MM.1S (cell line): ENCODE measurements around the gene ALG2.

Experiments
- DNase-seq: peaks from one replicate; pipeline ENCODE4 v3.0.0-alpha.2; 2015
- H2AFZ ChIP-seq: fragments of 300-600 bp; sonication (generic); 2 replicates; pipeline ENCODE4 v1.6.0; 2016; ENCODE audit warnings: antibody characterized with exemption, low read length
- H3F3A ChIP-seq: fragments of 300-600 bp; sonication (generic); 2 replicates; pipeline ENCODE4 v1.6.1; 2016; ENCODE audit warnings: mild to moderate bottlenecking, antibody characterized with exemption, low read length, moderate library complexity, mixed read lengths; ENCODE audit not compliant: insufficient read depth
- H3K27ac ChIP-seq: fragments of 300-600 bp; sonication (generic); 2 replicates; pipeline ENCODE4 v1.5.1; 2016; ENCODE audit warnings: mild to moderate bottlenecking, low read length
- H3K27me3 ChIP-seq: fragments of 300-600 bp; sonication (generic); replicated peaks from 2 replicates; pipeline ENCODE4 v1.6.0; 2016; ENCODE audit warnings: low read length; ENCODE audit not compliant: insufficient read depth
- H3K36me3 ChIP-seq: fragments of 300-600 bp; sonication (generic); replicated peaks from 2 replicates; pipeline ENCODE4 v1.6.1; 2016; ENCODE audit warnings: mild to moderate bottlenecking, low read length, mixed read lengths; ENCODE audit not compliant: insufficient read depth
- H3K4me1 ChIP-seq: fragments of 300-600 bp; sonication (generic); 2 replicates; pipeline ENCODE4 v1.6.1; 2016; ENCODE audit warnings: low read length, mixed read lengths
- H3K4me2 ChIP-seq: fragments of 300-600 bp; sonication (generic); 2 replicates; pipeline ENCODE4 v1.6.0; 2016; ENCODE audit warnings: low read depth, low read length
- H3K4me3 ChIP-seq: fragments of 300-600 bp; sonication (generic); 2 replicates; pipeline ENCODE4 v1.5.1; 2016; ENCODE audit warnings: low read length, mixed read lengths
- H3K79me2 ChIP-seq: fragments of 300-600 bp; sonication (generic); 2 replicates; pipeline ENCODE4 v1.6.1; 2016; ENCODE audit warnings: mixed run types, low read length, mixed read lengths
- H3K9ac ChIP-seq: fragments of 300-600 bp; sonication (generic); 2 replicates; pipeline ENCODE4 v1.6.1; 2016; ENCODE audit warnings: low read length, mixed read lengths
- H3K9me2 ChIP-seq: fragments of 300-600 bp; sonication (generic); replicated peaks from 2 replicates; pipeline ENCODE4 v1.6.1; 2016; ENCODE audit warnings: mild to moderate bottlenecking, low read length, mixed read lengths; ENCODE audit not compliant: insufficient read depth
- H3K9me3 ChIP-seq: fragments of 300-600 bp; sonication (generic); replicated peaks from 2 replicates; pipeline ENCODE4 v1.6.1; 2016; ENCODE audit warnings: mild to moderate bottlenecking, low read length, mixed read lengths; ENCODE audit not compliant: insufficient read depth
- H4K20me1 ChIP-seq: fragments of 300-600 bp; sonication (generic); 2 replicates; pipeline ENCODE4 v1.6.1; 2016; ENCODE audit warnings: mild to moderate bottlenecking, low read length, moderate library complexity, mixed read lengths; ENCODE audit not compliant: insufficient read depth
- EZH2 ChIP-seq: fragments of 300-600 bp; sonication (generic); optimal IDR thresholded peaks from 2 replicates; pipeline ENCODE3; 2017; ENCODE audit warnings: low read depth, mild to moderate bottlenecking, antibody characterized with exemption, low read length, mixed read lengths
- EZH2phosphoT487 ChIP-seq: fragments of 300-600 bp; sonication (generic); IDR thresholded peaks from 2 replicates; pipeline ENCODE4 v1.6.1; 2018; ENCODE audit warnings: antibody characterized with exemption, low read length
- TF ChIP-seq, protein P1 (sequence below): fragments of 300-600 bp; sonication (generic); IDR thresholded peaks from 2 replicates; pipeline ENCODE4 v1.5.1; 2016; ENCODE audit warnings: antibody characterized with exemption, low read length, mixed read lengths

ALG2 gene

DNA sequence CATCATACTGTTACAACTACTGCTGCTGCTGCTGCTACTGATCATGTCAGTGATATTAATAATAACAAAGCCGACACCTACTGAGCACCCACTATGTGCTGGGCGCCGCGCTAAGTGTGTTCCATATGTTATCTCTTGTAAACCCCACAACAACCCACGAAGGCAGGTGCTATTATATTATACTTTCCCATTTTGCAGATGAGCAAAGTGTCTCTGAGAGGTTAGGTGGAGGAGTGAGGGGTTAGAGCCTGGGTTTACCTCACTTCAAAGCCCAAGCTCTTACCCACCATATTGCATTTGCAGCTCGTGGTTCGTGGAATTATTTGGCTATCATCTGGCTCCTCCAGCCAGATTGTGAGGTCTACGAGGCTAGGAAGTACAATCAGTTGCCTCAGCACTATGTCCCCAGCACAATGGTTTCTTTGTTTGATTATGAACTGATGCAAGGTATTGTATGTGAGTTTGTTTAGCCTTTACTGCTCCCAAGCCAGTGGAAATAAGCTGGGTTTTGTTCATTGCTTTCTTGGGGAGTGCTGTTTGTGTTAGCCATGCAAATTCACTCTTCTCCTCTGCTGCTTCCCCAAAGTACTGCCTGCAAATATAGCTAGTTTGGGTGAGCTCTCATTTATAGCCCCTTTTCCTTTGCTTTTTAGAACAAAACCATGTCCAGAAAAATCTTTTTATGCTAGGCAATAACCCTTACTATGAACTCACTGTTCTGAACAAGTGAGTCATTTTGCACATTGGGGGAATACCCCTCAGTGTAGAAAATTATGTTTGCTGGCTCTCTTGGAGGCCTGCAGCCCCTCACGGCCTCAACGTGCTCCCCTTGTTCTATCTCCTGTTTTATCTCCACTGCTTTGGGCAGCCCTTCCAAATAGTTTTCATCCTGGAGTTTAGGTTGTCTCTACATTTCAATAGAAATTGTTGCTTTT, 47.9 kb downstream of the ALG2 start:
- Histone ChIP-seq H3K79me2 (no peaks in the 10 kb centered on the region), H3K4me2 (no peak overlapping the region), H3K4me1 (peaks cover 7% of the 10 kb centered on the region; the same call in 1 of the 2 replicates), H3F3A (no peaks in the 10 kb centered on the region), H3K27ac (no peak overlapping the region), H3K4me3 (no peak overlapping the region), H3K9ac (no peak overlapping the region), H3K9me2 (no peaks in the 10 kb centered on the region), H3K27me3 (no peaks in the 10 kb centered on the region), H2AFZ (no peak overlapping the region), H3K36me3 (no peaks in the 10 kb centered on the region), H3K9me3 (no peaks in the 10 kb centered on the region), H4K20me1 (no peaks in the 10 kb centered on the region)
- no peak for DNase-seq
- TF ChIP-seq EZH2 (no peak), EZH2phosphoT487 (no peak)
- TF ChIP-seq, protein P1, sequence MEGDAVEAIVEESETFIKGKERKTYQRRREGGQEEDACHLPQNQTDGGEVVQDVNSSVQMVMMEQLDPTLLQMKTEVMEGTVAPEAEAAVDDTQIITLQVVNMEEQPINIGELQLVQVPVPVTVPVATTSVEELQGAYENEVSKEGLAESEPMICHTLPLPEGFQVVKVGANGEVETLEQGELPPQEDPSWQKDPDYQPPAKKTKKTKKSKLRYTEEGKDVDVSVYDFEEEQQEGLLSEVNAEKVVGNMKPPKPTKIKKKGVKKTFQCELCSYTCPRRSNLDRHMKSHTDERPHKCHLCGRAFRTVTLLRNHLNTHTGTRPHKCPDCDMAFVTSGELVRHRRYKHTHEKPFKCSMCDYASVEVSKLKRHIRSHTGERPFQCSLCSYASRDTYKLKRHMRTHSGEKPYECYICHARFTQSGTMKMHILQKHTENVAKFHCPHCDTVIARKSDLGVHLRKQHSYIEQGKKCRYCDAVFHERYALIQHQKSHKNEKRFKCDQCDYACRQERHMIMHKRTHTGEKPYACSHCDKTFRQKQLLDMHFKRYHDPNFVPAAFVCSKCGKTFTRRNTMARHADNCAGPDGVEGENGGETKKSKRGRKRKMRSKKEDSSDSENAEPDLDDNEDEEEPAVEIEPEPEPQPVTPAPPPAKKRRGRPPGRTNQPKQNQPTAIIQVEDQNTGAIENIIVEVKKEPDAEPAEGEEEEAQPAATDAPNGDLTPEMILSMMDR: no peak

GRCh38 chr9:99172124-99173091, 49.3 kb downstream of the ALG2 start:
- Histone ChIP-seq H3K4me1 (peaks cover 7% of the 10 kb centered on the region; the same call in 1 of the 2 replicates), H3K9ac (no peak overlapping the region), H3F3A (no peaks in the 10 kb centered on the region), H3K36me3 (no peaks in the 10 kb centered on the region), H3K27ac (no peak overlapping the region), H3K9me2 (no peaks in the 10 kb centered on the region), H3K9me3 (no peaks in the 10 kb centered on the region), H3K4me2 (no peak overlapping the region), H3K4me3 (no peak overlapping the region), H4K20me1 (no peaks in the 10 kb centered on the region), H3K27me3 (no peaks in the 10 kb centered on the region), H3K79me2 (no peaks in the 10 kb centered on the region), H2AFZ (no peak overlapping the region)
- TF ChIP-seq, protein P1: no peak
- TF ChIP-seq EZH2 (no peak), EZH2phosphoT487 (no peak)
- no peak for DNase-seq

- H3K4me1 ChIP-seq: peaks cover 7% of the 10 kb centered on the region; the same call in 1 of the 2 replicates
- no peak overlapping the region for H3K27ac ChIP-seq
- H3K79me2 ChIP-seq: no peaks in the 10 kb centered on the region
- no peaks in the 10 kb centered on the region for H3K9me3 ChIP-seq
- TF ChIP-seq EZH2phosphoT487 (no peak), EZH2 (no peak)
- TF ChIP-seq, protein P1: no peak
- no peaks in the 10 kb centered on the region for H4K20me1 ChIP-seq
- no peak for DNase-seq
- no peaks in the 10 kb centered on the region for H3K9me2 ChIP-seq
- no peak overlapping the region for H3K9ac ChIP-seq
- no peak overlapping the region for H3K4me2 ChIP-seq
- no peaks in the 10 kb centered on the region for H3K27me3 ChIP-seq
- H2AFZ ChIP-seq: no peak overlapping the region
- H3F3A ChIP-seq: no peaks in the 10 kb centered on the region
- H3K36me3 ChIP-seq: no peaks in the 10 kb centered on the region
- H3K4me3 ChIP-seq: no peak overlapping the region
Observed at GRCh38 chr9:99171225-99172123, 50.3 kb downstream of the ALG2 start.
